22Rv1 (cell line): ENCODE results near the gene PJA1.

ENCODE experiments used
- ZFX ChIP-seq: fragments of 450-650 bp; IDR thresholded peaks from 2 replicates; pipeline ENCODE4 v1.6.1; 2017; ENCODE audit warnings: antibody characterized with exemption, borderline replicate concordance
- TF ChIP-seq, protein P1 (sequence below): fragments of 450-650 bp; IDR thresholded peaks from 2 replicates; pipeline ENCODE4 v1.5.1; 2017; ENCODE audit warnings: mild to moderate bottlenecking

DNA sequence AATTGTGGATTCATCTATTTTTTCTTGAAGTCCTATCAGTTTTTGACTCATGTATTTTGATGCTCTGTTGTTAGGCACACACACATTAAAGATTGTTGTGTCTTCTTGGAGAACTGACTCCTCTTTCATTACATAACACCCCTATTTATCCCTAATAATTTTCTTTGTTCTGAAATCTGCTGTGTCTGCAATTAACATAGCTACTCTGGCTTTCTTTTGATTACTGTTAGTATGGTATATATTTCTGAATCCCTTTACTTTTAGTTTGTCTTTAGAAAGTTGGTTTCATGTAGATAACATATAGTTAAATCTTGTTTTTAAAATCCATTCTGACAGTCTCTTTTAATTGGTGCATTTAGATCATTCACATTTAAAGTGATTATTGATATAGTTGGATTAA lies 5.1 kb upstream of the PJA1 start:
- TF ChIP-seq, protein P1, sequence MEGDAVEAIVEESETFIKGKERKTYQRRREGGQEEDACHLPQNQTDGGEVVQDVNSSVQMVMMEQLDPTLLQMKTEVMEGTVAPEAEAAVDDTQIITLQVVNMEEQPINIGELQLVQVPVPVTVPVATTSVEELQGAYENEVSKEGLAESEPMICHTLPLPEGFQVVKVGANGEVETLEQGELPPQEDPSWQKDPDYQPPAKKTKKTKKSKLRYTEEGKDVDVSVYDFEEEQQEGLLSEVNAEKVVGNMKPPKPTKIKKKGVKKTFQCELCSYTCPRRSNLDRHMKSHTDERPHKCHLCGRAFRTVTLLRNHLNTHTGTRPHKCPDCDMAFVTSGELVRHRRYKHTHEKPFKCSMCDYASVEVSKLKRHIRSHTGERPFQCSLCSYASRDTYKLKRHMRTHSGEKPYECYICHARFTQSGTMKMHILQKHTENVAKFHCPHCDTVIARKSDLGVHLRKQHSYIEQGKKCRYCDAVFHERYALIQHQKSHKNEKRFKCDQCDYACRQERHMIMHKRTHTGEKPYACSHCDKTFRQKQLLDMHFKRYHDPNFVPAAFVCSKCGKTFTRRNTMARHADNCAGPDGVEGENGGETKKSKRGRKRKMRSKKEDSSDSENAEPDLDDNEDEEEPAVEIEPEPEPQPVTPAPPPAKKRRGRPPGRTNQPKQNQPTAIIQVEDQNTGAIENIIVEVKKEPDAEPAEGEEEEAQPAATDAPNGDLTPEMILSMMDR = no peak
- no peak for TF ChIP-seq ZFX
